BE2C (cell line): ENCODE data around the gene OR5J2.
"Not testable (repeated sequence)": the region's sequence is repeated elsewhere in the genome, so short reads cannot be mapped to it uniquely, and the experiment has no call there.

ENCODE experiments used
- DNase-seq: peaks from one replicate; pipeline ENCODE4 v3.0.0-alpha.2; 2020
- H3K27me3 ChIP-seq: fragments of 250-450 bp; sonication (Bioruptor Pico); 2 replicates; pipeline ENCODE4 v1.5.1; 2020; ENCODE audit warnings: mild to moderate bottlenecking
- H3K36me3 ChIP-seq: fragments of 250-450 bp; sonication (Bioruptor Pico); 2 replicates; pipeline ENCODE4 v1.5.1; 2020; ENCODE audit warnings: mild to moderate bottlenecking
- H3K4me1 ChIP-seq: fragments of 250-450 bp; sonication (Bioruptor Pico); 2 replicates; pipeline ENCODE4 v1.5.1; 2020
- H3K4me3 ChIP-seq: 2 replicates; pipeline ENCODE4 v1.5.1; 2011; ENCODE audit warnings: low read depth, low read length
- H3K9me3 ChIP-seq: fragments of 250-450 bp; sonication (Bioruptor Pico); 2 replicates; pipeline ENCODE4 v1.5.1; 2020
- TF ChIP-seq, protein P1 (sequence below): IDR thresholded peaks from 2 replicates; pipeline ENCODE4 v1.5.1; 2012; ENCODE audit warnings: mild to moderate bottlenecking, low read depth, low read length

The OR5J2 gene

DNA sequence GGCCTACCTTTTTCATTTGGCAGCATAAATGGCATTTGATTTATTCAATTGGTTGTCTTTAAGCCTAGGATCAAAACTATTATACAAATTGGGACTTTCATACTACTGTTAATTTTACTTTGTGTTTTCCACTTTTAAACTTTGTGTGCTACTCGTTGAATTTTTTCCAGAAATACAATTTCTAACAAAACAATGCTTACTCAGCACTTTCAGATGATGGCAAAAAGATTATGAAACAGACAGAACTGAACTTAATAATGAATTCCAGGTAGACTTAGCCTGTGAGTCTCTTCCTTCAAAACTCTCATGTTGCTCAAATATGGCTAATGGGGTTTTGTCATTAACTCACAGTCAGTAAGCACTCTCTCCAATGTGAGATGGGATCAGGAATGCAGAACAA, 31.4 kb downstream of the OR5J2 start:
- Histone ChIP-seq H3K27me3 (no peaks in the 10 kb centered on the region), H3K4me1 (no peaks in the 10 kb centered on the region), H3K4me3 (no peak overlapping the region), H3K36me3 (no peaks in the 10 kb centered on the region), H3K9me3 (no peaks in the 10 kb centered on the region)
- TF ChIP-seq, protein P1, sequence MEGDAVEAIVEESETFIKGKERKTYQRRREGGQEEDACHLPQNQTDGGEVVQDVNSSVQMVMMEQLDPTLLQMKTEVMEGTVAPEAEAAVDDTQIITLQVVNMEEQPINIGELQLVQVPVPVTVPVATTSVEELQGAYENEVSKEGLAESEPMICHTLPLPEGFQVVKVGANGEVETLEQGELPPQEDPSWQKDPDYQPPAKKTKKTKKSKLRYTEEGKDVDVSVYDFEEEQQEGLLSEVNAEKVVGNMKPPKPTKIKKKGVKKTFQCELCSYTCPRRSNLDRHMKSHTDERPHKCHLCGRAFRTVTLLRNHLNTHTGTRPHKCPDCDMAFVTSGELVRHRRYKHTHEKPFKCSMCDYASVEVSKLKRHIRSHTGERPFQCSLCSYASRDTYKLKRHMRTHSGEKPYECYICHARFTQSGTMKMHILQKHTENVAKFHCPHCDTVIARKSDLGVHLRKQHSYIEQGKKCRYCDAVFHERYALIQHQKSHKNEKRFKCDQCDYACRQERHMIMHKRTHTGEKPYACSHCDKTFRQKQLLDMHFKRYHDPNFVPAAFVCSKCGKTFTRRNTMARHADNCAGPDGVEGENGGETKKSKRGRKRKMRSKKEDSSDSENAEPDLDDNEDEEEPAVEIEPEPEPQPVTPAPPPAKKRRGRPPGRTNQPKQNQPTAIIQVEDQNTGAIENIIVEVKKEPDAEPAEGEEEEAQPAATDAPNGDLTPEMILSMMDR = no peak
- DNase-seq = no peak

DNA sequence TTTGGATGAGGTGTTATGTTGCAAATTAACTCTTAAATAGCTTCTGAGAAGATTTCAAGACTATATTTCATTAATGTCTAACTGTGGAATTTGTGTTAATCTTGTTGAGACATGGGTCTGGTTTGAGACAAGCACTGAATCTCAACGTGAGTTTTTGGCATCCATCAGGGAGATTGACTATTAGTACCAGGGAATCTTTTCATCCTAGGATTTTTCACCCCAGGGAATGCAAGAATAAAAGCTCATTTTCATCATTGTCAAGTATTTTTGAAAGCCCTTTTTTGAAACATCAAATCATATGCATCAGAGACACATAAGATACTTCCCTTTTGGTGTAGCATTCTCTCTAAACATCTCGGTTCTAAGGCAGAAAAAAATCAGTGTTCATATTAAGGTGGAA, 38.1 kb downstream of the OR5J2 start:
- H3K36me3 ChIP-seq = no peaks in the 10 kb centered on the region

DNA sequence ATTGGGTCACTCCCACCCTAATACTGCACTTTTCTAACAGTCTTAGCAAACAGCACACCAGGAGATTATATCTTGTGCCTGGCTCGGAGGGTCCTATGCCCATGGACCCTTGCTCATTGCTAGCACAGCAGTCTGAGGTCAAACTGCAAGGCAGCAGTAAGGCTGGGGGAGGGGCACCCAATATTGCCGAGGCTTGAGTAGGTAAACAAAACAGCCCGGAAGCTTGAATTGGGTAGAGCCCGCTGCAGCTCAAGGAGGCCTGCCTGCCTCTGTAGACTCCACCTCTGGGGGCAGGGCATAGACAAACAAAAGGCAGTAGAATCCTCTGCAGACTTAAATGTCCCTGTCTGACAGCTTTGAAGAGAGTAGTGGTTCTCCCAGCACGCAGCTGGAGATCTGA, 43.3 kb downstream of the OR5J2 start:
- not testable (repeated sequence) for H3K9me3 ChIP-seq, H3K27me3 ChIP-seq, H3K4me3 ChIP-seq, DNase-seq, H3K36me3 ChIP-seq, H3K4me1 ChIP-seq

More for the DNA sequence above, 38.1 kb downstream of the OR5J2 start:
- TF ChIP-seq, protein P1 = no peak
- no peaks in the 10 kb centered on the region for H3K4me1 ChIP-seq
- no peak for DNase-seq
- no peaks in the 10 kb centered on the region for H3K27me3 ChIP-seq
- no peaks in the 10 kb centered on the region for H3K9me3 ChIP-seq
- H3K4me3 ChIP-seq = no peak overlapping the region
